ENCODE data around the gene GOSR2.

- TF ChIP-seq CTCF (IDR thresholded peaks at IDR 0.05; ENCODE audit: poor library complexity) (no peak), EZH2phosphoT487 (IDR thresholded peaks at IDR 0.05; ENCODE audit: low read depth, severe bottlenecking, unreplicated experiment) (no peak), EZH2 (IDR thresholded peaks at IDR 0.05; ENCODE audit: borderline replicate concordance) (no peak)
Observed at GRCh38 chr17:46903762-46904672, 18.9 kb upstream of the GOSR2 start.

Measured in hepatocyte (in vitro differentiated cells).